Astrocyte (in vitro differentiated cells and primary cell): ENCODE results near the gene SPTLC1.

Experiments
- EZH2 ChIP-seq: IDR thresholded peaks from 2 replicates; pipeline ENCODE4 v1.6.1; 2012; ENCODE audit warnings: mild to moderate bottlenecking, low read length, inconsistent platforms; ENCODE audit not compliant: insufficient read depth
- TF ChIP-seq, protein P1 (sequence below): IDR thresholded peaks from 2 replicates; pipeline ENCODE4 v1.5.1; 2011; ENCODE audit warnings: low read depth, mild to moderate bottlenecking, inconsistent platforms, low read length, moderate library complexity; ENCODE audit not compliant: insufficient read depth

DNA sequence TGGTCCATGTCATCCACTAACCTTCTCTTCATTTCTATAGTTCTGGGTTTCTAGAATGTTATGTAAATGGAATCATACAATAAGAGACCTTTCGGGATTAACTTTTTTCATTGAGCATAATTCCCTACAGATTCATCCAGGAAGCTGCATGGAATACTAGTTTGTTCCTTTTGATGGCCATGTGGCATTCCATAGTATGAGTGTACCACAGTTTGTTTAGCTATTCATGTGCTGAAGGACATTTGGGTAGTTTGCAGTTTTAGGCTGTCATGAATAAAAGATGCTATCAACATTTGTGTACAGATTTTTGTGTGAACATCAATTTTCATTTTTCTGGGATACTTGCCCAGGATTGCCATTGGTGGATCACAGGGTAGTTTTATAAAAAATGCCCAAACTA is 6.8 kb upstream of the SPTLC1 start:
- TF ChIP-seq, protein P1, sequence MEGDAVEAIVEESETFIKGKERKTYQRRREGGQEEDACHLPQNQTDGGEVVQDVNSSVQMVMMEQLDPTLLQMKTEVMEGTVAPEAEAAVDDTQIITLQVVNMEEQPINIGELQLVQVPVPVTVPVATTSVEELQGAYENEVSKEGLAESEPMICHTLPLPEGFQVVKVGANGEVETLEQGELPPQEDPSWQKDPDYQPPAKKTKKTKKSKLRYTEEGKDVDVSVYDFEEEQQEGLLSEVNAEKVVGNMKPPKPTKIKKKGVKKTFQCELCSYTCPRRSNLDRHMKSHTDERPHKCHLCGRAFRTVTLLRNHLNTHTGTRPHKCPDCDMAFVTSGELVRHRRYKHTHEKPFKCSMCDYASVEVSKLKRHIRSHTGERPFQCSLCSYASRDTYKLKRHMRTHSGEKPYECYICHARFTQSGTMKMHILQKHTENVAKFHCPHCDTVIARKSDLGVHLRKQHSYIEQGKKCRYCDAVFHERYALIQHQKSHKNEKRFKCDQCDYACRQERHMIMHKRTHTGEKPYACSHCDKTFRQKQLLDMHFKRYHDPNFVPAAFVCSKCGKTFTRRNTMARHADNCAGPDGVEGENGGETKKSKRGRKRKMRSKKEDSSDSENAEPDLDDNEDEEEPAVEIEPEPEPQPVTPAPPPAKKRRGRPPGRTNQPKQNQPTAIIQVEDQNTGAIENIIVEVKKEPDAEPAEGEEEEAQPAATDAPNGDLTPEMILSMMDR: no peak
- TF ChIP-seq EZH2: no peak
